Stimulated activated CD8-positive, alpha-beta memory T cell treated with anti-CD3 and anti-CD28 coated beads, Interleukin-15, amount 100 ng/mL, for 24 hours (primary cell): ENCODE data around the gene UBE2J2.
"Not testable (repeated sequence)": the region's sequence is repeated elsewhere in the genome, so short reads cannot be mapped to it uniquely, and the experiment has no call there.

ENCODE experiments used
- DNase-seq: peaks from one replicate; pipeline ENCODE4 v3.0.0-alpha.2; 2020; ENCODE audit warnings: low read depth

Gene UBE2J2

DNA sequence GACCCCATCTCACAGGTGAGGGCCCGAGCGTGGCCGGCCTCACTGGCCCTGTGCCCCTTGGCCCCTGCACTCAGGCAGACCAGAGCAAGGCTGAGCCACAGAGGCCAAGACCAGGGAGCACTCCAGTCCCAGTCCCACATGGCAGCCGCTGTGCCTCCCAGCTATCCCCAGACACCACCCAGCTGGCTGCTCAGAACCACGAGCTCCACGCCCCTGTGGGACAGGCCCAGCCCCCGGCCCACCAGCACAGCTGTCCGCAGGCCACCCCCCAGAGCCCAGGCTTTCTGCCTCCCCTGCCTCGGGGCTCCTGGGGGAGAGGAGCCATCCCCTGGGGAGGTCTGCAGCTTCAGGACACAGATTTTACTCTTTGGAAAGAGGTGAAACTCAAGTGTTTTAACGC lies 18.0 kb downstream of the UBE2J2 start:
- DNase-seq = no peak

DNA sequence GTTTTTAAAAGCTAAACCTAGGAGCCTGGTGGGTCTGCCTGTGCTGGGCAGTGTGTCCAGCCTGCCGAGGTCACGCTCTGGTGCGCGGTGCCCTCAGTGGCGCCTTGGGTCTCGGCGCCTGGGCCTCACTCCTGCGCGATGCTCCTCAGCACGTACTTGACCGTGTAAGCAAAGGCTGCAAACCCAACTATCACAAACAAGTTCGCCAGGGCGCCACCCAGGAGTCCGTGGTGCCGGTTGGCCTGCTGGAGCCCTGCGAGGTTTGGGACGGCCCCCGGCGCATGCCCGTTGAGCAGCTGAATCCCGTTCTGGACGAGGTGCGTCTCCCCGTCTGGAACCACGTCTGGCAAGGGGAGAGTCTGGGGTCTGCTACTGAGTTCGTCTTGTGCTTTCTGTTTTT lies 18.6 kb downstream of the UBE2J2 start:
- no peak for DNase-seq

DNA sequence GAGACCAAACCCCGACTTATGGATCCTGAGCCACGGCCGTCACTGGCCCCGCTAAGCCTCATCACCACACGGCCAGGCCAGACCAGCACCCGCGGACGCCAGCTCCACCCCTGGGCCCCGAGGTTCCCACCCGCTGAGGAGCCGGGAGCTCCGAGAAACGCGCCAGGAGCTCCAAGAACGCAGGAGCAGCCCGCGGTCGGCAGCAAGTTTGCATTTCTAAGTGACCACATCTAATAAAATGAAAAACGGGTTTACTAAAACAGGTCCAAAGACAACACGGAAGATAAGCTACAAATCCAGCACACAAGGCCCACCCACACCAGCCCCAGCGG lies 19.0 kb downstream of the UBE2J2 start:
- DNase-seq = no peak

DNA sequence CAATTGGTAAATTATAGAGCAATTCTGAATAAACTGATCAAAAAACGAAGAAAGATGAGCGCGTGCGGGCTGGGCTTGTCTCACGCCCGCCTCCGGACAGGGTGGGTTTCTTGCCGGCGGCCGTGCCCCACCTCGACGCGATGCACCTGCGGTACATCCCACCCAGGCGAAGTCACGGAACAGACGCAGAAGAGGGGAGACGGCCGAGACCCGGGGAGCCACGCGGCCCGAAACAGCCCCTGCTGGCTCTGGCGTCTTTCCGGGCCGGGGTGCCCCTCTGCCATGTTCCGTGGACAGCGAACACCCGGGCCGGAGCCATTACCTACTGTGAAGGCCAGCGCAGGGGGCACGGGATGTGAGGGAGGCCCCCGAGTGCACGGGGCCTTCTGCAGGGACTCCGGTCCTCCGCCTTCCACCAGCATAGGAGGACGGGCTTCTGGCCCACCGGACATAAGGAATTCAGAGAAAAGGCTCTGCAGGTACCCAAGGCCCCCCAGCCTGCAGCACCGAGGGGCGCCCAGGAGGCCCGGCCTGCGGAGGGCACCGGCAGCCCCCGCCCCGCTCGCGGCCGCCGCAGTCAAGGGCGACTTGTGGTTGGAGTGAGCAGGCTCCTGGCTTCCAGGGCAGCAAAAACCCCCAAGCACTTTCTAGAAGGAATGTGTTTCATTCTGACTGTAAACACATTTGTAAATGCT lies 19.5 kb downstream of the UBE2J2 start:
- no peak for DNase-seq

DNA sequence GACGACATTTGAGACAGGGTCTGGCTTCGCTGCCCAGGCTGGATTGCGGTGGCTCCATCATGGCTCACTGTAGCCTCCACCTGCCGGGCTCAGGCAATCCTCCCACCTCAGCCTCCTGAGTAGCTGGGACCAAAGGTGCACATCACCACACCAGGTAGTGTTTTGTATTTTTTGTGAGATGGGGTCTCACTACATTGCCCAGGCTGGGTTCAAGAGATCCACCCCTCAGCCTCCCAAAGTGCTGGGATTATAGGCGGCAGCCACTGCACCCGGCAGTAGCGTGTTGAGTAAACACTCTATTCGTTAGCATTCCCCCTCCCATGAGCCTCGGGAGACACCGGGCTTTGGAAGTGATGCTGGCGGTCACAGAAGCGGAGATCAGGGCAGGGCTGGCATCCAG lies 20.3 kb downstream of the UBE2J2 start:
- no peak for DNase-seq

DNA sequence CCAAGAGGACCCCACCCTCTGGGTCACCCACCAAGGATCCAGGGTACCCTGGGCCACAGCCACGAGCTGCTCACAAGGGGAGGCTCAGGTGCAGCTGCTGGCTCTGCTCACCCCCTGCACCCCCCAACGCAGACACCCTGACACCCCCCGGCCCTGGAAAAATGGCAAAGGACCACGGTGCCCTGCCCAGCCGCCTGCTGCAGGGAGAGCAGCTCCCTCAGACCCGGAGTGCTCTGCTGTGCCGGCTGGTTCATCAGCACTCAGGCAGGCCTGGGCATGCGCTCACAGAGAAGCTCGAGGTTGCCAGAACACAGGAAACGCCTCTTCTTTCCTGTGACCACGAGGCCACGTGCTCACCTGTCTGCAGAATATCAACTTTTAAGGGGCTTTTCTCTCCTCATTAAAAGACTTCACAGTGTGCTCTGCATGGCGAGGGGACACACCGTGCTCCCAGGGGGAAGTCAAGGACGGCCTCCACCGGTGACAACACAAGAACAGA lies 22.8 kb downstream of the UBE2J2 start:
- DNase-seq = no peak

DNA sequence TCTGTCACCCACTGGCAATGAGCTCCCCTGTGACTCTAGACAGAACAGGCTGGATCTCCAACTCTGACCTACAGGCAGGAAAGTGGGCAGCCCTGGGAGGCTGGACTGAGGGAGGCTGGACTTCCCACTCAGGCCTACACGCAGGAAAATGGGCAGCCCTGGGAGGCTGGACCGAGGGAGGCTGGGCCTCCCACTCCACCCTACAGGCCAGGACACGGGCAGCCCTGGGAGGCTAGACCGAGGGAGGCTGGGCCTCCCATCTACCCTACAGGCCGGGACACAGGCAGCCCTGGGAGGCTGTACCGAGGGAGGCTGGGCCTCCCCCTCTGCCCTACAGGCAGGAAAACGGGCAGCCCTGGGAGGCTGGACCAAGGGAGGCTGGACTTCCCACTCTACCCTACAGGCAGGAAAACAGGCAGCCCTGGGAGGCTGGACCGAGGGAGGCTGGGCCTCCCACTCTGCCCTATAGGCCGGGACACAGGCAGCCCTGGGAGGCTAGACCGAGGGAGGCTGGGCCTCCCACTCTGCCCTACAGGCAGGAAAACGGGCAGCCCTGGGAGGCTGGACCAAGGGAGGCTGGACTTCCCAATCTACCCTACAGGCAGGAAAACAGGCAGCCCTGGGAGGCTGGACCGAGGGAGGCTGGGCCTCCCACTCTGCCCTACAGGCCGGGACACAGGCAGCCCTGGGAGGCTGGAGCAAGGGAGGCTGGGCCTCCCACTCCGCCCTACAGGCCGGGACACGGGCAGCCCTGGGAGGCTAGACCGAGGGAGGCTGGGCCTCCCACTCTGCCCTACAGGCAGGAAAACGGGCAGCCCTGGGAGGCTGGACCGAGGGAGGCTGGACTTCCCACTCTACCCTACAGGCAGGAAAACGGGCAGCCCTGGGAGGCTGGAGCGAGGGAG lies 25.4 kb downstream of the UBE2J2 start:
- DNase-seq = not testable (repeated sequence)

DNA sequence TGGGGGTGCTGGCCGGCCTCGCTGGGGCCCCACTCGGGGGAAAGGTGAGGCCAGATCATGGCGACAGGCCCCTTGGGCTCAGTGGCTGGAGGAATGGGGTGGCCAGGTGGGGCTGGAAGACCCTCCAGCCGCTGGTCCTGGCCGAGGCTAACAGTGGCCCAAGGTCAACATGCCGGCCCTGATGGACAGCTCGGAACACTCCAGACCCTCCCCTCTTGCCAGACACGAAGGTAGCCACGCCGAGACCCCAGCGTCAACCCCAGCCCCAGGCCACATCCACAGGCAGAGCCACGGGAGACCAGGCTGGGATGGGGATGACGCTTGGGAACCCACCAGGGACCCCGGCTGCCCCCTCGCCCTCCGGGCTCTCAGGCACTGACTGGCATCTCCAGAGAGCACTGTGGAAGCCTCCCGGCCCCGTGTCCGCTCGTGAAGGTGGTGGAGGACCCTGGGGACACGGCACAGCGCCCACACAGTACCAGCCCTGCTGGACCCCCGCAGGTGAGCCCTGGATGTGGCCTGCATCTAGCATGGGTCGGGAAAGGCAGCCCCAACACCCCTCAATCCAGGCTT lies 26.2 kb downstream of the UBE2J2 start:
- DNase-seq = no peak

DNA sequence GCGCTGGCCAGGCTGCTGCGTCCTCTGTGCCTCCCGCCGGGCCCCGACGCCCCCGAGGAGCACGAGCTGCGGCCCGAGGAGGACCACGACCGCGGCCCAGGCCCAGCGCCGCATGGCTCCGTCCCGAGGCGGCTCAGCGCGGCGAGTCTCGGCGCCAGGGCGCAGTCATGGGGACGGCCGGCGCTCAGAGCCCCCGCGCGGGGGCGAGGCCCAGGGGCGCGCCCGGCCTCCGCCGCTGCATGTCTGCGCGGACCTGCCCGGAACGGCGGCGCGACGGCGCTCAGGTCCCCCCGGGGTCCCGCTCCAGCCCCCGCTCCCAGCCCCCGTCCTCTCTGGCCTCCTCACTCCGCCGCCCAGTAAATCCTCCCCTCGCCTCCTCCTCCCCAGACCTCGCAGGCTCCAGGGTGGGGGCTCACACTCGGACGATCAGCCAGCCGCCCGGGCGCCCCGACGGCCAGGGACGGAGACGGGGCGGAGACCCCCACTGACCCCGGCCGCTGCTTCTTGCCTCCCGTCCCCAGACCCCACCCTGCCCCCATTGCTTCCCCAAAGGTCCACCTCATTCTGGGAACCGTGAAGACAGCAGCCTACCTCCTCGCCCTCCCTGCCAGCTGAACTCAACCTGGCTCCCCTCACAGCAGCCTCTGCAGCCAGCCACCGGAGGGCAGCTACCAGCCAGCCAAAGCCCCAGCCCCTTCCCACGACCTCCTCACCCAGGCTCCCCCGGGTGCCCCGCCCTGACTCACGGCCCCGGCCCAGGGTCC lies 26.9 kb downstream of the UBE2J2 start, which contains the start of gene C1QTNF12:
C1QTNF12 (minus strand) TSS at position 146 of the 764 bp plus-strand sequence; CDS start at position 114, 32 bp downstream.
- no peak for DNase-seq

DNA sequence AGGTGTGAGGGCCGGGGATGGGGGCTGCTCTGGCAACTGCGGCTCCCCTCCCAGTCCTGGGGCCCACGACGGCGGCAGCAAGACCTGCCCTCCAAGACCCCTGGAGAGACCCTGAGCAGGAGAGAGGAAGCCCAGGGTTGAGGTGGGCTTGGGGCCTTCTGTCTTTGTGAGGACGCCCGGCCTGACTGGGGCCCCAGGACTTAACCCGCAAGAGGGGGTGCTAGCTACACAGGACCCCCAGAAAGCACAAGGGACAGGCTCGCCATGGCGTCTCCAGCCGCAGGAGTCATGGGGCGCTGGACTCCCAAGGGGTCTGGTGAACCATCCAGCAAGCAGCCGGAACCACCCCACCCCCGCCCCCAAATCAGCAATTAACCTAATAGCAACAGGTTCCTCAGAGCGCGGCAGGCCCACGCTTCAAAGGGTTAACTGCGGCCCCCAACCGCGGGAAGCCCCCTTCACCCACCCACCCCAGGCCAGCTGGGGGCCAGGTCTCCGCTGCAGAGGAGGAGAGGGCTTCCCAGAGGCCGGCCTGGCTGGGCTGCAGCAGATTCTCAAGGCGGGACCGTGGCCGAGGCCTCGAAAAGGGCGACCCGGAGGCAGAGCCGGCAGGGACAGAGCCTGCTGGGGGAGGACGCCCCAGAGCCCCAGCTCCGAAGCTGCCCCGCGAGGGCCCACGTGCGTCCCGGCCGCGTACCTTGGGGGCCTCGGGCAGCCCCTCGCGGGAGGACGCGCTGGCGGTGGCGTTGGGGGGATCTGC lies 27.7 kb downstream of the UBE2J2 start:
- no peak for DNase-seq

DNA sequence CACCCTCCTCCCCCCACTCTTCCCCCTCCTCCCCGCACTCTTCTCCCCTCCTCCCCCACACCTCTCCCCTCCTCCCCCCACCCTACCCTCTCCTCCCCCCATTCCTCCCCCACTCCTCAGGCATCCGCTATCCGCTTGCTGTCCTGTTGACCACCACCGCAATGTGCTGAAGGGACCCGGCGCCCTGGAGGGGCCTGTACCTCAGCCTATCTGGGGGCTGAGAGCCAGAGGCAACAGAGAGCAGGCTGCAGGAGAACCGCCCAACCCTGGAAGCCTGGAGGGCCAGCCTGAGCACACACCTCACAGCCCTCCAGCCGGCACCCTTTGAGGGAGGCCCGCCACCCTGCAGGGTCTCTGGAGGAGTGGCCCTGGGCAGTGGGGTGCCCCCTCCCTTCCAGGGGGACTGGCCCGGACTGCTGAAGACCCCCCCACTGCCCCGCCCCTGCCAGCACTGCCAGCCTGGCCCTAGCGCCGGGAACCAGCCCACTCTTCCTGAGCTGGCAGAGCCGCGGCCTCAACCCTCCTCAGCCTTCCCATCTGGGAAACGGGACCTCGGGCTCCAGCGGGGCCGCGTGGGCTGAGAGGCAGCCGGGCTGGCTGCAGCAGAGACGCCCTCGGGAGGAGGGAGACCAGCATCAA lies 28.4 kb downstream of the UBE2J2 start:
- DNase-seq = no peak

DNA sequence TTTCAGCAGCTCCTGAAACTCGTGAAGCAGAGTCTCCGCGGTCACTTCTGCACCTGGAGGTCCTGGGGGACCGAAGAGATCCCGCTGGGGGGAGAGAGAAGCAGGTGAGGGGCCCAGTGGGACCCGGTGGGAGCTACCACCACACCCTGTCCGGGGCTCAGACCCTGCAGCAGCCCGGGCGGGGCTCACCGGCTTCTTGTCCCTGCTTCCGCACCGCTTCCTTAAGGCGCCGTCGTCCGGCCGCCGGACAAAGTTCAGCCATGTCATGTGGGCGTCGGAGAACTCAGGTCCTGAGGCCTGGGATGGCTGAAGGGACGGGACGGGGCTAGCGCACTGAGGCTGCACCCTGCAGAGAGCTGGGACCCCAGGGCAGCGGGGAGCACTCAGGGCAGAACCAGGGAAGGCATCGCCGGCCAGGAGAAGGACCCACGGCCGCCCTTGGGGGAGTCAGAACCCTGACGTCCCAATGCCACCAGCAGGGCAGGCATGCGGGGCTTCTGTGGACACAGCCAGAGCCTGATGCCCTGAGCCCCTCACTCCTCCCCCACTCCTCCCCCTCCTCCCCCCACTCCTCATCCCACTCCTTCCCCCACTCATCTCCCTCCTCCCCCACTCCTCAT lies 29.4 kb downstream of the UBE2J2 start:
- DNase-seq = no peak

DNA sequence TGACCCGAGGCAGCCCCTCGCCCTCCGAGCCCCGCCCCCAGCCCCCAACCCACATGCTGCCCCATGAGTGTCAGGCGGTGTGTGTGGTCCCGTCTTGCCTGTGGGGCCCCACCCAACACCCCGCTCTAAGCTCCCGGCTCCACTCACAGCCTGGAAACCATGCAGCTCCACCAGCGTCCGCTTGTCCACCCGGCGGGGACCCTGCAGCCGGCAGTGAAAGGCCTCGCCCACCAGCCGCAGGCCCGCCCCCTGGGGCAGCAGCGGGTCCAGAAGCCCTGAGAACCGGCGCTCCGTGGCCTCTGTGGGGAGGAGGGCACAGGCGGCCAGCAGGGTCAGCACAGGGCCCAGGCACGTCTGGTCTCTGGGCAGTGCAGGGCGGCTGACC lies 29.9 kb downstream of the UBE2J2 start:
- no peak for DNase-seq

DNA sequence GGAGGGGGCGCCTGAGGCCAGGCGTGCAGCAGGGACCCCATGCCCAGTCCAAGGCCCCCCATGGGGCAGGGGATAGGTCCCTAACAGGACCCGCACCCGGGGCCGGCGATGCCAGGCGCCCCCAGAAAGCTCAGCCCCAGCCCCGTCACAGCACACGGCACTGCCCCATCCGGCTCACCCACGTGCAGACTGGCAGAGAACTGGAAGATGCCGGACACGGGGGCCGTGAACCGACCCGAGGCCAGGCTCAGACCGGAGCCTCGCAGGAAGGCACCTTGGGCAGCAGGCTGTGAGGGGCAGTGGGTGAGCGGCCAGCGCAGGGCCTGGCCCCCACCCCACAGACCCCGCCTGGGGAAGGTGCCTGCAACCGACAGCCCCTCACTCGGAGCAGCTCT lies 30.4 kb downstream of the UBE2J2 start:
- no peak for DNase-seq

DNA sequence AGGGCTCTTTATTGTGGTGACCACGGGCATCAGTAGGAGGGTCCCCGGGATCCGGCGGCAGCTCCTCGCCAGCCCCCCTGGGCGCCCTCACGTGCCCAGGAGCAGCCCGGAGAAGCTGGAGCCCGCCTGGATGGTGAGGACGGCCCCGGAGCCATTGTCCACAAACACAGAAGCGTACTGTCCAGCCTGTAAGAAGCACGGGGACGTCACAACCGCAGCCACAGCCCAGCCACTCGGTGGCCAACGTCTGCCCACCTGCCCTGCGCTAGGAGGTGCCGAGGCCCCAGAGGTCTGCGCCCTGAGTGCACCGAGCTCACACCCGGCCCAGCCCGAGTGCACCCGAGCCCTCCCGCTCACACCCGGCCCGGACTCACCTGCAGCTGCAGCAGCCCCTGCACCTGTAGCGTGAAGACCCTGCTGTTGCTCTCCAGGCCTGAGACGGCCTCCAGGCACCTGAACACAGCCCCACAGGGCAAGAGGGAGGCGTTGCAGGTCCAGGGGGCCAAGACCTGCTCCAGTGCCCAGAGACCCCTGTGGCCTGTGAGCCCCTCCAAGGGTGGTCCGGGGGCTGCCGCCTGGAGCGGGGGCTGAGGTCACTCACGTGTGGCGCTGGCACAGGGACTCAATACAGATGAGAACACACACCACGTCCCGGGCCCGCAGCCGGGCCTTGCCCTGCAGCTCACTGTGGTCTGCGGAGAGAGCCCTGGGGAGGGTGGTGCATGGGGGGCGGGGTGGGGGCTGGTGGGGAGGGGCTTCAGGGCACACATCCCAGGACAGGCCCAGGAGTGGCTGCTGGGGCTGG lies 31.0 kb downstream of the UBE2J2 start:
- no peak for DNase-seq

DNA sequence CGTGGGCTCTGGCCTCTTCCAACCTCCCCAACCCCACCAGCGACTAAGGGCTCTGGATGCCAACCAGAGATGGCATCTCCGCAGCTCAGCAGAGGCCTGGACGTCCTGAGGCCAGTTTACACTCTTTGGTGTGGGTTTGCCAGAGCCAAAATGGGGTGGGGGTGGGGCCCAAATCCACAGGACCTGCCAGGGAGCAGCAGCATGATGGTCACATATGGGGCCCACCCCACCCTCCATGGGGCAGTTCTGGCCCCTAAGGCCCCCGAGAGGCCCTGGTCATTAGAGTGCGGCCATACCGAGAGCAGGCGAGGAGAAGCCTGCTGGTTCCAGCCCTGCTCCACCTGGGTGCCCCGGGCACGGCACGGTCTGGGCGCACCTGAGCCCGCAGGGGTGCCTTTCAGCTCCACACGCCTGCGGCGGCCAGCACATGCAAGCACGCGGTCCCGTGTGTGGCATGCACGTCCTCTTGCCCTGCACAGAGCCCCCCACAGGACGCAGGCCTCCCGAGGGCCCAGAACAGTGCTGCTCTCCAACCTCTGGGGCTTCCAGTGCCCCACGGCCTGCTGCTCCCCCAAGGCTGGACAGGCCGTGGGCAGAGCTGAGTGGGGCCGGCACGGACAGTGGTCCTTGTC lies 31.9 kb downstream of the UBE2J2 start:
- DNase-seq = no peak

DNA sequence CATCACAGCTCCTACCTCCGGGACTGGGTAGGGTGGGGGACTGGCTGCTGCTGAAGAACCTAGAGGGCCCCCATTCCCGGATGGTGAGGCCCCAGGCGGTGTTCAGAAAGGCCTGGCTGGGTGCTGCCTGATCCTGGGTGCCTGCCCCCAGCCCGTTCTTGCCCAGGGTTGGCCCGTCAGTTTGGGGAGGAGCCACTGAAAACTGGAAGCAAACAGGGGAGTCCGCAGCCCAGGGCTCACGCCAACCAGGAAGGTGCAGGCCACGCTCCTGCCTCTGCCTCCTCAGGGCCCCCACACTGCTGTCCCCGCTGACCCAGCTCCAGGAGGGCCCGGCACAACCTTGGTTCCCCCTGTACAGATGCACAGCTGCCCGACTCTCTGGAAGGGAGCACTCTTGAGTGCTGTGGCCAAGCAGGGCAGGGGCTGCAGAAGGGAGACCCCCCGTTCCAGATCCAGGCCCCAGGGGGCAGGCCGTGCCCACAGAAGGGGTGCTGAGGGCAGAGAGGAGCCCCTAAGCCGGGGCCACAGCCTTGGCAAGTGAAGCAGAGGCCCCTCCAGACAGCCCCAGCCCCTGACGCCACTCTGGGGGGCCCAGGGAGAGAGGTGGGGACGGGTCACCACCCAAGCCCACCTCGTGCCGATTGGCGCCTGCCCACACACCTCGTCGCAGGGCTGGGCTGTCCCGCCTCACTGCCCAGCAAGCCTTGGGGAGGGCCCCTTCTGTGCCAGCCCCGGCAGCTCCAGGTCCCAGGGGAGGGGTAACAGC lies 32.6 kb downstream of the UBE2J2 start:
- DNase-seq = no peak

DNA sequence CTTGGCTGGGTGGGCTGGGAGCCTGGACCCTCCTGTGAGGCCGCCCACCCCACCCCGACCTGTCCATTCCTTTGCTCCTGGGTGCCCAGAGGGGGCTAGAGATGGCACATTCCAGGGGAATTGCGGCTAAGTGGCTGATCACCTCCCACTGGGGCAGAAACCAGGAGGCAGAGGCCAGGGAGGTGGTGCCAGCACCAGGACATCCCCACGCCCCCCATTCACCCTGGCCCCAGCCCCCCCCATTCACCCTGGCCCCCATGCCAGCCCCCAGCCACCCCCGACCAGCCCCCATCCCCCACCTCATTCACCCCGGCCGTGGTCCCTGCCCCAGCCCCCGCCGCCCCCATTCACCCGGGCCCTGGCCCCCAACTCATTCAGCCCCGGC lies 33.3 kb downstream of the UBE2J2 start:
- DNase-seq = no peak
